ENCODE data around the gene EPG5. TPM values are rescaled to one million over a fixed set of nuclear protein-coding genes. Genes with fewer than 3 reads are reported as not detected.

The EPG5 gene
- polyA plus RNA-seq, 4 donors: 3.5 to 23.5 (median 4.3) TPM

- FAIRE-seq: no peak
- WGBS, 3 donors: 80 to 86% (median 85%) methylated on average over 2 of the region's 2 CpGs
Observed at GRCh38 chr18:45940724-45941123, 26.4 kb downstream of the EPG5 start.

GRCh38 chr18:45939236-45939635, 27.9 kb downstream of the EPG5 start:
- Histone ChIP-seq H3K4me3 (ENCODE audit: low read depth in 1 of 3, low read length in 3 of 3) (no peak overlapping the region), H3K27me3 (ENCODE audit: control insufficient read depth in 3 of 3, insufficient read depth in 3 of 3, low read length in 3 of 3) (no peaks in the 10 kb centered on the region), H3K27ac (ENCODE audit: low read depth in 1 of 3, low read length in 2 of 3) (no peak overlapping the region), H3K36me3 (ENCODE audit: control insufficient read depth in 3 of 3, insufficient read depth in 2 of 3, low read depth in 1 of 3, low read length in 3 of 3) (peaks cover 10 to 45% (median 18%) of the 10 kb centered on the region in 3 donors), H3K9me3 (ENCODE audit: control insufficient read depth in 2 of 2, insufficient read depth in 1 of 2, low read depth in 1 of 2, low read length in 1 of 2) (no peaks in the 10 kb centered on the region), H3K4me1 (ENCODE audit: control insufficient read depth in 3 of 3, insufficient read depth in 2 of 3, low read depth in 1 of 3, low read length in 2 of 3) (no peaks in the 10 kb centered on the region)
- no peak for FAIRE-seq
- no peak for DNase-seq
- 92 to 98% (median 95%) methylated on average over 2 of the region's 2 CpGs for WGBS, 3 donors

More at GRCh38 chr18:45940724-45941123, 26.4 kb downstream of the EPG5 start:
- Histone ChIP-seq H3K27me3 (ENCODE audit: control insufficient read depth in 3 of 3, insufficient read depth in 3 of 3, low read length in 3 of 3) (no peaks in the 10 kb centered on the region), H3K4me1 (ENCODE audit: control insufficient read depth in 3 of 3, insufficient read depth in 2 of 3, low read depth in 1 of 3, low read length in 2 of 3) (no peaks in the 10 kb centered on the region), H3K27ac (ENCODE audit: low read depth in 1 of 3, low read length in 2 of 3) (no peak overlapping the region), H3K36me3 (ENCODE audit: control insufficient read depth in 3 of 3, insufficient read depth in 2 of 3, low read depth in 1 of 3, low read length in 3 of 3) (peaks cover 16 to 41% (median 18%) of the 10 kb centered on the region in 3 donors), H3K9me3 (ENCODE audit: control insufficient read depth in 2 of 2, insufficient read depth in 1 of 2, low read depth in 1 of 2, low read length in 1 of 2) (no peaks in the 10 kb centered on the region), H3K4me3 (ENCODE audit: low read depth in 1 of 3, low read length in 3 of 3) (no peak overlapping the region)
- DNase-seq: no peak

- peaks cover 9 to 45% (median 18%) of the 10 kb centered on the region in 3 donors for H3K36me3 ChIP-seq (ENCODE audit: control insufficient read depth in 3 of 3, insufficient read depth in 2 of 3, low read depth in 1 of 3, low read length in 3 of 3)
- no peaks in the 10 kb centered on the region for H3K9me3 ChIP-seq (ENCODE audit: control insufficient read depth in 2 of 2, insufficient read depth in 1 of 2, low read depth in 1 of 2, low read length in 1 of 2)
- 54 to 83% (median 67%) methylated on average over 2 of the region's 2 CpGs for WGBS, 3 donors
- FAIRE-seq (no peak), DNase-seq (peak in 1 of 2 donors; percentile 22)
- H3K4me3 ChIP-seq (ENCODE audit: low read depth in 1 of 3, low read length in 3 of 3): no peak overlapping the region
- no peaks in the 10 kb centered on the region for H3K4me1 ChIP-seq (ENCODE audit: control insufficient read depth in 3 of 3, insufficient read depth in 2 of 3, low read depth in 1 of 3, low read length in 2 of 3)
- H3K27ac ChIP-seq (ENCODE audit: low read depth in 1 of 3, low read length in 2 of 3): no peak overlapping the region
- H3K27me3 ChIP-seq (ENCODE audit: control insufficient read depth in 3 of 3, insufficient read depth in 3 of 3, low read length in 3 of 3): no peaks in the 10 kb centered on the region
Observed at GRCh38 chr18:45938488-45938935, 28.6 kb downstream of the EPG5 start.

- Histone ChIP-seq H3K27ac (ENCODE audit: low read depth in 1 of 3, low read length in 2 of 3) (no peak overlapping the region), H3K4me3 (ENCODE audit: low read depth in 1 of 3, low read length in 3 of 3) (no peak overlapping the region), H3K36me3 (ENCODE audit: control insufficient read depth in 3 of 3, insufficient read depth in 2 of 3, low read depth in 1 of 3, low read length in 3 of 3) (peaks cover 10 to 50% (median 11%) of the 10 kb centered on the region in 3 donors), H3K4me1 (ENCODE audit: control insufficient read depth in 3 of 3, insufficient read depth in 2 of 3, low read depth in 1 of 3, low read length in 2 of 3) (no peaks in the 10 kb centered on the region), H3K27me3 (ENCODE audit: control insufficient read depth in 3 of 3, insufficient read depth in 3 of 3, low read length in 3 of 3) (no peaks in the 10 kb centered on the region), H3K9me3 (ENCODE audit: control insufficient read depth in 2 of 2, insufficient read depth in 1 of 2, low read depth in 1 of 2, low read length in 1 of 2) (no peaks in the 10 kb centered on the region)
- DNase-seq (peak in 1 of 2 donors; percentile 3), FAIRE-seq (no peak)
- WGBS, 3 donors: 65 to 80% (median 75%) methylated on average over 3 of the region's 3 CpGs
Observed at GRCh38 chr18:45935591-45936335, 31.4 kb downstream of the EPG5 start.

GRCh38 chr18:45932708-45933107, 34.4 kb downstream of the EPG5 start:
- no peaks in the 10 kb centered on the region for H3K4me1 ChIP-seq (ENCODE audit: control insufficient read depth in 3 of 3, insufficient read depth in 2 of 3, low read depth in 1 of 3, low read length in 2 of 3)
- no peaks in the 10 kb centered on the region for H3K27me3 ChIP-seq (ENCODE audit: control insufficient read depth in 3 of 3, insufficient read depth in 3 of 3, low read length in 3 of 3)
- no peak overlapping the region for H3K4me3 ChIP-seq (ENCODE audit: low read depth in 1 of 3, low read length in 3 of 3)
- DNase-seq (no peak), FAIRE-seq (no peak)
- no peak overlapping the region for H3K27ac ChIP-seq (ENCODE audit: low read depth in 1 of 3, low read length in 2 of 3)
- peaks cover 7 to 34% (median 9%) of the 10 kb centered on the region in 3 donors for H3K36me3 ChIP-seq (ENCODE audit: control insufficient read depth in 3 of 3, insufficient read depth in 2 of 3, low read depth in 1 of 3, low read length in 3 of 3)
- no peaks in the 10 kb centered on the region for H3K9me3 ChIP-seq (ENCODE audit: control insufficient read depth in 2 of 2, insufficient read depth in 1 of 2, low read depth in 1 of 2, low read length in 1 of 2)
- 88 to 95% (median 90%) methylated on average over 3 of the region's 3 CpGs for WGBS, 3 donors

GRCh38 chr18:45930963-45931362, 36.2 kb downstream of the EPG5 start:
- DNase-seq (no peak), FAIRE-seq (no peak)
- H3K4me1 ChIP-seq (ENCODE audit: control insufficient read depth in 3 of 3, insufficient read depth in 2 of 3, low read depth in 1 of 3, low read length in 2 of 3): no peaks in the 10 kb centered on the region
- no peaks in the 10 kb centered on the region for H3K9me3 ChIP-seq (ENCODE audit: control insufficient read depth in 2 of 2, insufficient read depth in 1 of 2, low read depth in 1 of 2, low read length in 1 of 2)
- 87 to 93% (median 91%) methylated on average over 2 of the region's 2 CpGs for WGBS, 3 donors
- H3K27me3 ChIP-seq (ENCODE audit: control insufficient read depth in 3 of 3, insufficient read depth in 3 of 3, low read length in 3 of 3): no peaks in the 10 kb centered on the region
- H3K36me3 ChIP-seq (ENCODE audit: control insufficient read depth in 3 of 3, insufficient read depth in 2 of 3, low read depth in 1 of 3, low read length in 3 of 3): peaks cover 9 to 39% (median 10%) of the 10 kb centered on the region in 3 donors
- no peak overlapping the region for H3K27ac ChIP-seq (ENCODE audit: low read depth in 1 of 3, low read length in 2 of 3)
- no peak overlapping the region for H3K4me3 ChIP-seq (ENCODE audit: low read depth in 1 of 3, low read length in 3 of 3)

- FAIRE-seq (no peak), DNase-seq (no peak)
- WGBS, 3 donors: 97 to 99% (median 98%) methylated on average over 3 of the region's 3 CpGs
- no peaks in the 10 kb centered on the region for H3K9me3 ChIP-seq (ENCODE audit: control insufficient read depth in 2 of 2, insufficient read depth in 1 of 2, low read depth in 1 of 2, low read length in 1 of 2)
- H3K27me3 ChIP-seq (ENCODE audit: control insufficient read depth in 3 of 3, insufficient read depth in 3 of 3, low read length in 3 of 3): no peaks in the 10 kb centered on the region
- H3K27ac ChIP-seq (ENCODE audit: low read depth in 1 of 3, low read length in 2 of 3): no peak overlapping the region
- no peak overlapping the region for H3K4me3 ChIP-seq (ENCODE audit: low read depth in 1 of 3, low read length in 3 of 3)
- peaks cover 14 to 32% (median 23%) of the 10 kb centered on the region in 3 donors for H3K36me3 ChIP-seq (ENCODE audit: control insufficient read depth in 3 of 3, insufficient read depth in 2 of 3, low read depth in 1 of 3, low read length in 3 of 3)
- H3K4me1 ChIP-seq (ENCODE audit: control insufficient read depth in 3 of 3, insufficient read depth in 2 of 3, low read depth in 1 of 3, low read length in 2 of 3): no peaks in the 10 kb centered on the region
Observed at GRCh38 chr18:45926691-45927090, 40.4 kb downstream of the EPG5 start.

GRCh38 chr18:45926085-45926484, 41.0 kb downstream of the EPG5 start:
- no peak overlapping the region for H3K4me3 ChIP-seq (ENCODE audit: low read depth in 1 of 3, low read length in 3 of 3)
- no peak overlapping the region for H3K27ac ChIP-seq (ENCODE audit: low read depth in 1 of 3, low read length in 2 of 3)
- WGBS, 3 donors: 88 to 91% (median 90%) methylated on average over 3 of the region's 3 CpGs
- no peaks in the 10 kb centered on the region for H3K27me3 ChIP-seq (ENCODE audit: control insufficient read depth in 3 of 3, insufficient read depth in 3 of 3, low read length in 3 of 3)
- H3K4me1 ChIP-seq (ENCODE audit: control insufficient read depth in 3 of 3, insufficient read depth in 2 of 3, low read depth in 1 of 3, low read length in 2 of 3): no peaks in the 10 kb centered on the region
- H3K36me3 ChIP-seq (ENCODE audit: control insufficient read depth in 3 of 3, insufficient read depth in 2 of 3, low read depth in 1 of 3, low read length in 3 of 3): peaks cover 14 to 31% (median 23%) of the 10 kb centered on the region in 3 donors
- no peak for FAIRE-seq
- no peak for DNase-seq
- H3K9me3 ChIP-seq (ENCODE audit: control insufficient read depth in 2 of 2, insufficient read depth in 1 of 2, low read depth in 1 of 2, low read length in 1 of 2): no peaks in the 10 kb centered on the region

Data from small intestine (tissue), 7 donors.